ENCODE measurements around the gene DMPK.

Gene DMPK

DNA sequence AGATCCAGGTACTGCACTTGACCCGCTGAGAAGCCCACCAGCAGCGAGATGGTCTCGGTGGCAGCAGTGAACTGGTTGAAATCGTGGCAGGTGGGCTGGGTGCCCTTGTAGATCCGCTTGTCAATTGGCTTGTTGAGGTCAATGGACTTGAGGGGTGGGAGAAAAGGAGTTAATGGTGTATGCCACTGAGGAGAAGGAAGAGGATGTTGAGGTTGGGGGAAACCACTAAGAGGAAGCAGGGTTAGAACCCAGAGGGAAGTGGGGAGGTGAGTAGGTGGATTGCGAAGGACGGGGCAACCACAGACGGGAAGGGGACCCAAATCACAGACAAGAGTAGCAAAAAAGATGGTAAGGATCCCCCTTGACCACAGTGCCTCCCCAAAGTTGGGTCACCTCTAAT lies 8.7 kb upstream of the DMPK start:
- Histone ChIP-seq H3K9ac (ENCODE audit: low read length) (no peak overlapping the region), H3K4me2 (ENCODE audit: low read length) (peak overlapping the region; percentile 100), H3K4me3 (ENCODE audit: low read length) (peak overlapping the region; percentile 90; the same call in 1 of the 2 replicates)

DNA sequence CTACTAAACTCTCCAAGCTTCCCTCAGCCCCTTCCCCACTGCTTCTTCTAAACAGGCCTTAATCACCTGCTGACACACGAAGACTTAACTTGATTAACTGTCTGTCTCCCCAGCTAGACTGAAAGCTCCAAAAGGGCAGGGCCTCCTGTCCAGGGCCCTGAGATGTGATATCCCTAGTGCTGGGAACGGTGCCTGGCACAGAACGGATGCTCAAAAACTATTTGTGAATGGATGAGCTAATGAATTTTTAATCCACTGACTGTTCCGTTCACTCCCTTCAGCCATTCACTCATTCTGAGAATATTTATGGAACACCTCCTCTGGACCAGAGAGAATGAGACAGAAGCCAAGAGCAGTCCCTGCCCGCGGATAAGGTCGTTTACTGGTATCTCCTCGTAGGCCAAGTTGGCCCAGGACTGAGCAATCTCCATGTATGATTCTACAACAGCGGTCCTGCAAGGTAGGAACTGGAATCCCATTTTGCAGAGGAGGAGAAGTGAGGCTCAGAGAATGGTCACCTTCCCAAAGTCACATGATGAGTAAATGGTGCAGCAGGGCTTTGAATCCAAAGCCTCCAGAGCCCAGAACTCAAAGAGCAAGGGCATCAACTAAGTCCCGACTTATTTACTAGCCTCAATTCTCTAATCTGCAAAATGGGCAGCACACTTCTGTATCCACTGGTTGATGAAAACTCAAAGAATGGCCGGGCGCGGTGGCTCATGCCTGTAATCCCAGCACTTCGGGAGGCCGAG lies 6.9 kb upstream of the DMPK start:
- Histone ChIP-seq H3K4me1 (ENCODE audit: low read length) (peaks cover 26% of the 10 kb centered on the region), H3K79me2 (ENCODE audit: low read length) (peaks cover 15% of the 10 kb centered on the region), H4K20me1 (ENCODE audit: insufficient read depth, low read length) (peaks cover 21% of the 10 kb centered on the region), H3K4me3 (ENCODE audit: low read length) (no peak overlapping the region), H3K4me2 (ENCODE audit: low read length) (no peak overlapping the region), H3K9ac (ENCODE audit: low read length) (no peak overlapping the region), H3K9me3 (ENCODE audit: insufficient read depth, low read length) (no peaks in the 10 kb centered on the region), H3K27ac (ENCODE audit: low read length) (no peak overlapping the region), H3K27me3 (ENCODE audit: low read depth, low read length) (no peaks in the 10 kb centered on the region), H3K36me3 (replicated peaks; ENCODE audit: low read depth, low read length) (peaks cover 27% of the 10 kb centered on the region), H2AFZ (ENCODE audit: low read depth, low read length) (no peak overlapping the region)
- no peak for TF ChIP-seq EZH2phosphoT487 (IDR thresholded peaks at IDR 0.05; ENCODE audit: low read depth)
- TF ChIP-seq, protein P1, sequence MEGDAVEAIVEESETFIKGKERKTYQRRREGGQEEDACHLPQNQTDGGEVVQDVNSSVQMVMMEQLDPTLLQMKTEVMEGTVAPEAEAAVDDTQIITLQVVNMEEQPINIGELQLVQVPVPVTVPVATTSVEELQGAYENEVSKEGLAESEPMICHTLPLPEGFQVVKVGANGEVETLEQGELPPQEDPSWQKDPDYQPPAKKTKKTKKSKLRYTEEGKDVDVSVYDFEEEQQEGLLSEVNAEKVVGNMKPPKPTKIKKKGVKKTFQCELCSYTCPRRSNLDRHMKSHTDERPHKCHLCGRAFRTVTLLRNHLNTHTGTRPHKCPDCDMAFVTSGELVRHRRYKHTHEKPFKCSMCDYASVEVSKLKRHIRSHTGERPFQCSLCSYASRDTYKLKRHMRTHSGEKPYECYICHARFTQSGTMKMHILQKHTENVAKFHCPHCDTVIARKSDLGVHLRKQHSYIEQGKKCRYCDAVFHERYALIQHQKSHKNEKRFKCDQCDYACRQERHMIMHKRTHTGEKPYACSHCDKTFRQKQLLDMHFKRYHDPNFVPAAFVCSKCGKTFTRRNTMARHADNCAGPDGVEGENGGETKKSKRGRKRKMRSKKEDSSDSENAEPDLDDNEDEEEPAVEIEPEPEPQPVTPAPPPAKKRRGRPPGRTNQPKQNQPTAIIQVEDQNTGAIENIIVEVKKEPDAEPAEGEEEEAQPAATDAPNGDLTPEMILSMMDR (IDR thresholded peaks at IDR 0.05; ENCODE audit: low read depth, low read length): no peak

More for the DNA sequence above, 8.7 kb upstream of the DMPK start:
- Histone ChIP-seq H3K36me3 (replicated peaks; ENCODE audit: low read depth, low read length) (peaks cover 27% of the 10 kb centered on the region), H3K79me2 (ENCODE audit: low read length) (peaks cover 15% of the 10 kb centered on the region), H3K27me3 (ENCODE audit: low read depth, low read length) (no peaks in the 10 kb centered on the region), H3K27ac (ENCODE audit: low read length) (no peak overlapping the region), H4K20me1 (ENCODE audit: insufficient read depth, low read length) (peaks cover 14% of the 10 kb centered on the region), H2AFZ (ENCODE audit: low read depth, low read length) (no peak overlapping the region), H3K4me1 (ENCODE audit: low read length) (peaks cover 26% of the 10 kb centered on the region), H3K9me3 (ENCODE audit: insufficient read depth, low read length) (no peaks in the 10 kb centered on the region)
- TF ChIP-seq, protein P1 (IDR thresholded peaks at IDR 0.05; ENCODE audit: low read depth, low read length): no peak
- TF ChIP-seq EZH2phosphoT487 (IDR thresholded peaks at IDR 0.05; ENCODE audit: low read depth): no peak

DNA sequence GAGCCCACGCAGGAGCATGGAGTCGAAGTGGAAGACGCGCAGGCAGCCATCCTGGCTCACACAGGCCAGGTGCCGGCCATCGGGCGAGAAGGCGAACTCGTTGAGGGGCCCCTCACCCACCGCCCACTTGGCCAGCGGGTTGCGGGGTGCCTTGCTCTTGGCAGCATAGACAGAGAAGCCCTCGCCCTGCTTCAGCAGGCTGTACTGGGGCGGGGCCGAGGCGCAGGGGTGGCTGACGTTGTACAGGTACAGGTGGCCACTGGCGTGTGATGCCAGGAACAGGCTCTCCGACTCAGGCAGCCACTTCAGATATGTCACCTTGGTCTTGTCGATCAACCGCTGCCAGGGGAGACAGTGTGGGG lies 4.2 kb upstream of the DMPK start:
- H3K4me1 ChIP-seq (ENCODE audit: low read length): peaks cover 13% of the 10 kb centered on the region
- H4K20me1 ChIP-seq (ENCODE audit: insufficient read depth, low read length): peaks cover 20% of the 10 kb centered on the region
- peaks cover 5% of the 10 kb centered on the region for H3K79me2 ChIP-seq (ENCODE audit: low read length)
- TF ChIP-seq EZH2phosphoT487 (IDR thresholded peaks at IDR 0.05; ENCODE audit: low read depth): no peak
- TF ChIP-seq, protein P1 (IDR thresholded peaks at IDR 0.05; ENCODE audit: low read depth, low read length): no peak
- no peak overlapping the region for H2AFZ ChIP-seq (ENCODE audit: low read depth, low read length)
- H3K36me3 ChIP-seq (replicated peaks; ENCODE audit: low read depth, low read length): peaks cover 27% of the 10 kb centered on the region
- H3K9ac ChIP-seq (ENCODE audit: low read length): no peak overlapping the region
- H3K27ac ChIP-seq (ENCODE audit: low read length): no peak overlapping the region
- H3K9me3 ChIP-seq (ENCODE audit: insufficient read depth, low read length): no peaks in the 10 kb centered on the region
- no peak overlapping the region for H3K4me3 ChIP-seq (ENCODE audit: low read length)
- no peaks in the 10 kb centered on the region for H3K27me3 ChIP-seq (ENCODE audit: low read depth, low read length)
- no peak overlapping the region for H3K4me2 ChIP-seq (ENCODE audit: low read length)

DNA sequence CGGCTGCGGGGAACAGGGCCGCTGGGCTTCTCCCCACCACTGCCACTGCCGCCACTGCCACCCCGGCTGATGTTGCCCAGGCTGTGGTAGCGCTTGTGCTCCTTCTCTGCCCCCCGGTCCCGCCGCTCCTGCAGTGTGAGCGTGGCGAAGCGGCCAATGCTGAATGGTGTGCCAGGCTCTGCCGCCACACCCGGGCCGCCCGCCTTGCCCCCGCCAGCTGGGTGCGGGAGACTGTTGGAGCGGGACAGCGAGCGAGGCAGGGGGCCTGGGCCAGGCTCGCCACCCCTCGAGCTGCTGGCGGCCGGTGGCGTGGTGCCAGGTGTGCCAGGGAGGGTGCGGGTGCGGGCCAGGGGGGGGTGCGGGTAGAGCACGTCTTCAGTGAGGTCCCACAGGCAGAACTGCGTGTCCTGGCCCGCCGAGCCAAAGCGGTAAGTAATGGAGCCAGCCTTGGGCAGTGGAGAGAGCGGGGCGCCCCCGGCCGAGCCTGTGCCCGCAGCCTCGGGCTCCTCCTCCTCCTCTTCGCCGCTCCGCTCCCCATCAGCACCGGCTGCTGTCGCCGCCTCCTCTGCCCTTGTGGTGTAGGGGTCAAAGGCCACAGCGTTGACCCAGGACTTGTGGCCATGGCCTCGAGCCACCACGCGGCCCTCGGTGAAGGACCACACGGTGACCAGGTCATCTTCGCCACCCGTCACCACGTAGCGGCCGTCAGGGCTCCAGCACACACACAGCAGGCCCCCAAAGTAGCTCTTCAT lies 3.7 kb upstream of the DMPK start:
- peaks cover 27% of the 10 kb centered on the region for H3K36me3 ChIP-seq (replicated peaks; ENCODE audit: low read depth, low read length)
- H3K9me3 ChIP-seq (ENCODE audit: insufficient read depth, low read length): no peaks in the 10 kb centered on the region
- peaks cover 14% of the 10 kb centered on the region; the same call in 1 of the 2 replicates for H4K20me1 ChIP-seq (ENCODE audit: insufficient read depth, low read length)
- H3K9ac ChIP-seq (ENCODE audit: low read length): no peak overlapping the region
- no peak overlapping the region for H2AFZ ChIP-seq (ENCODE audit: low read depth, low read length)
- no peak overlapping the region for H3K27ac ChIP-seq (ENCODE audit: low read length)
- H3K4me3 ChIP-seq (ENCODE audit: low read length): no peak overlapping the region
- no peaks in the 10 kb centered on the region; the same call in 1 of the 2 replicates for H3K79me2 ChIP-seq (ENCODE audit: low read length)
- H3K27me3 ChIP-seq (ENCODE audit: low read depth, low read length): no peaks in the 10 kb centered on the region
- TF ChIP-seq, protein P1 (IDR thresholded peaks at IDR 0.05; ENCODE audit: low read depth, low read length): no peak
- TF ChIP-seq EZH2phosphoT487 (IDR thresholded peaks at IDR 0.05; ENCODE audit: low read depth): no peak
- no peak overlapping the region for H3K4me2 ChIP-seq (ENCODE audit: low read length)
- H3K4me1 ChIP-seq (ENCODE audit: low read length): peaks cover 13% of the 10 kb centered on the region
